HepG2 (cell line): ENCODE measurements around the gene EHBP1. TPM values are rescaled to one million over a fixed set of nuclear protein-coding genes. Genes with fewer than 3 reads are reported as not detected.

Source experiments
- ATAC-seq: fragments of 200-7000 bp; cut with Tn5 transposase; 3 replicates; pipeline ENCODE4 v1.9.1; 2020; ENCODE audit warnings: mild to moderate bottlenecking, moderate library complexity
- BruUV-seq: library from RNA; stranded (reverse); fragments of 400-500 nt; replicated peaks from 2 replicates; lab custom pipeline; 2021; lab: Mats Ljungman, UMichigan
- CTCF ChIA-PET: fragments of 300-600 bp; formaldehyde crosslinking; extraction: SDS; loops from one replicate; lab custom pipeline; 2021; ENCODE audit warnings: low total read pairs, inconsistent platforms, low intra/inter-chr PET ratio; lab: Yijun Ruan, JAX
- POLR2A ChIA-PET: fragments of 350-600 bp; sonication (Branson Sonifier 250); formaldehyde crosslinking; loops from one replicate; lab custom pipeline; 2020; ENCODE audit warnings: antibody characterized with exemption, inconsistent platforms; lab: Yijun Ruan, JAX
- DNase-seq: peaks from one replicate; pipeline ENCODE4 v3.0.0-alpha.2; 2015; ENCODE audit warnings: low spot score
- FAIRE-seq: peaks from 3 replicates; lab custom pipeline; 2011; peaks lifted over from hg19 to GRCh38; lab: Jason Lieb, UNC
- H2AFZ ChIP-seq: one replicate; pipeline ENCODE4 v1.6.1; 2011; ENCODE audit warnings: low read length, inconsistent platforms
- H3K27ac ChIP-seq: fragments of 300-600 bp; 3 replicates; pipeline ENCODE4 v1.8.0; 2011; ENCODE audit warnings: mixed run types, mild to moderate bottlenecking, mixed read lengths, low read length, inconsistent platforms; ENCODE audit not compliant: insufficient read depth; ENCODE audit errors: extremely low read length
- H3K27me3 ChIP-seq, 2 experiments: fragments of 200-600 bp in 1 of 2; 2 replicates in 1 of 2; 3 replicates in 1 of 2; pipeline versions ENCODE4 v1.6.0 to v1.8.0; 2011; ENCODE audit warnings: low read length in 2 of 2, mild to moderate bottlenecking in 2 of 2, moderate library complexity in 2 of 2, inconsistent platforms in 1 of 2; ENCODE audit not compliant: insufficient read depth in 2 of 2, control insufficient read depth in 1 of 2
- H3K36me3 ChIP-seq, 2 experiments: fragments of 200-600 bp in 1 of 2; replicated peaks in 1 of 2; 2 replicates in 1 of 2; 3 replicates in 1 of 2; pipeline versions ENCODE4 v1.5.1 to v1.8.0; 2011; ENCODE audit warnings: low read length in 2 of 2, inconsistent platforms in 1 of 2; ENCODE audit not compliant: insufficient read depth in 2 of 2, control insufficient read depth in 1 of 2
- H3K4me1 ChIP-seq: 2 replicates; pipeline ENCODE4 v1.5.1; 2012; ENCODE audit warnings: low read length, inconsistent platforms; ENCODE audit not compliant: insufficient read depth
- H3K4me2 ChIP-seq: 2 replicates; pipeline ENCODE4 v1.6.0; 2011; ENCODE audit warnings: low read depth, low read length, inconsistent platforms
- H3K4me3 ChIP-seq, 3 experiments: fragments of 200-600 bp in 1 of 3; sonication (generic), shearing (Covaris generic) in 1 of 3; replicated peaks in 1 of 3; 2 replicates each; pipeline ENCODE4 v1.5.1; 2011 to 2016; ENCODE audit warnings: low read length in 3 of 3, inconsistent platforms in 2 of 3, low read depth in 2 of 3, mild to moderate bottlenecking in 2 of 3, control low read depth in 1 of 3, mixed read lengths in 1 of 3; ENCODE audit not compliant: insufficient read depth in 1 of 3
- H3K79me2 ChIP-seq: one replicate; pipeline ENCODE4 v1.6.1; 2011; ENCODE audit warnings: low read length, inconsistent platforms; ENCODE audit not compliant: insufficient read depth
- H3K9ac ChIP-seq: 2 replicates; pipeline ENCODE4 v1.6.0; 2011; ENCODE audit warnings: mild to moderate bottlenecking, low read depth, low read length, inconsistent platforms; ENCODE audit not compliant: insufficient read depth
- H3K9me3 ChIP-seq: 2 replicates; pipeline ENCODE4 v1.5.1; 2012; ENCODE audit warnings: mild to moderate bottlenecking, low read length
- H4K20me1 ChIP-seq: 2 replicates; pipeline ENCODE4 v1.6.0; 2011; ENCODE audit warnings: inconsistent platforms, mild to moderate bottlenecking, low read length, moderate library complexity; ENCODE audit not compliant: insufficient read depth
- AGO2 ChIP-seq: fragments of 200-400 bp; formaldehyde crosslinking; optimal IDR thresholded peaks from 2 replicates; pipeline ENCODE3; 2017; ENCODE audit warnings: mild to moderate bottlenecking, low read depth, low read length, moderate library complexity
- BRD4 ChIP-seq: sonication (generic); formaldehyde crosslinking; IDR thresholded peaks from 2 replicates; pipeline ENCODE4 v1.4.0; 2020; ENCODE audit warnings: missing genetic modification reagents
- CEBPB ChIP-seq: IDR thresholded peaks from 2 replicates; pipeline ENCODE4 v1.6.1; 2011; ENCODE audit warnings: low read depth, low read length, improper control_type of control experiment, borderline replicate concordance
- CEBPG ChIP-seq: IDR thresholded peaks from 2 replicates; pipeline ENCODE4 v1.6.1; 2016
- CREB1 ChIP-seq, 2 experiments: fragments of 450-650 bp in 1 of 2; IDR thresholded peaks; 2 replicates each; pipeline ENCODE4 v1.6.1; 2016 to 2017; ENCODE audit warnings: control low read depth in 1 of 2, mild to moderate bottlenecking in 1 of 2, missing compliant biosample characterization in 1 of 2, missing genetic modification characterization in 1 of 2
- POLR2AphosphoS5 ChIP-seq: IDR thresholded peaks from 2 replicates; pipeline ENCODE4 v1.6.1; 2012; ENCODE audit warnings: low read depth, low read length
- POLR2G ChIP-seq: fragments of 200-400 bp; formaldehyde crosslinking; IDR thresholded peaks from 2 replicates; pipeline ENCODE4 v1.6.1; 2018; ENCODE audit warnings: mild to moderate bottlenecking, low read depth, low read length, moderate library complexity
- RBM22 ChIP-seq: fragments of 200-400 bp; formaldehyde crosslinking; optimal IDR thresholded peaks from 2 replicates; pipeline ENCODE3; 2017; ENCODE audit warnings: mild to moderate bottlenecking, low read length, moderate library complexity
- SMAD1 ChIP-seq: sonication (generic); formaldehyde crosslinking; IDR thresholded peaks from 2 replicates; pipeline ENCODE4 v1.4.0; 2020; ENCODE audit warnings: missing genetic modification reagents, low read depth, mild to moderate bottlenecking, borderline replicate concordance
- ZNF547 ChIP-seq: sonication (generic); formaldehyde crosslinking; IDR thresholded peaks from 2 replicates; pipeline ENCODE4 v1.5.1; 2020; ENCODE audit warnings: mild to moderate bottlenecking, missing genetic modification reagents
- WGBS: methylation state at CpG from one replicate; pipeline ENCODE4 v1.1.6; 2017; ENCODE audit warnings: low lambda C conversion rate; 5-methylcytosine and 5-hydroxymethylcytosine counted together
- in situ Hi-C: cut with HindIII; loops from 2 replicates; pipeline ENCODE4 v1.10.0; 2017; ENCODE audit warnings: low pct_unique_long_range_greater_than_20kb; ENCODE audit not compliant: extremely low pct_ligation_motif_present
- intact Hi-C: fragments of 100-400 bp; cut with micrococcal nuclease; formaldehyde crosslinking; loops from one replicate; pipeline ENCODE4 v1.10.0; 2022; ENCODE audit not compliant: unreplicated experiment
- polyA plus RNA-seq, 8 experiments: library from polyadenylated mRNA; depleted of rRNA in 3 of 8; stranded (reverse) in 7 of 8; unstranded in 1 of 8; fragments of >200 nt; fragmentation: Illumina TruSeq in 4 of 8; extraction: Trizol in 4 of 8; gene quantifications; 2 replicates each; pipeline versions ENCODE4 v1.2.1 to v1.2.3, GENCODE V29; 2011 to 2016; ENCODE audit warnings: low read depth in 4 of 8, missing spikeins in 1 of 8, mixed read lengths in 1 of 8; ENCODE audit not compliant: insufficient read depth in 1 of 8
- total RNA-seq, 5 experiments: library from RNA; depleted of rRNA; stranded (reverse); fragments of >200 nt; fragmentation: Illumina TruSeq; extraction: Trizol; gene quantifications; 2 replicates each; pipeline ENCODE4 v1.2.3, GENCODE V29; 2016; ENCODE audit warnings: low read depth in 1 of 5
- TF ChIP-seq, protein P1 (sequence below): sonication (generic); formaldehyde crosslinking; IDR thresholded peaks from 2 replicates; pipeline ENCODE4 v1.4.0; 2020; ENCODE audit warnings: missing genetic modification reagents, borderline replicate concordance

Gene EHBP1
- total and polyA plus RNA-seq, 2 of the 13 experiments (the other 11 are each of a cell fraction or from before 2014, with no cell fraction given) = 93.5 to 146 TPM

DNA sequence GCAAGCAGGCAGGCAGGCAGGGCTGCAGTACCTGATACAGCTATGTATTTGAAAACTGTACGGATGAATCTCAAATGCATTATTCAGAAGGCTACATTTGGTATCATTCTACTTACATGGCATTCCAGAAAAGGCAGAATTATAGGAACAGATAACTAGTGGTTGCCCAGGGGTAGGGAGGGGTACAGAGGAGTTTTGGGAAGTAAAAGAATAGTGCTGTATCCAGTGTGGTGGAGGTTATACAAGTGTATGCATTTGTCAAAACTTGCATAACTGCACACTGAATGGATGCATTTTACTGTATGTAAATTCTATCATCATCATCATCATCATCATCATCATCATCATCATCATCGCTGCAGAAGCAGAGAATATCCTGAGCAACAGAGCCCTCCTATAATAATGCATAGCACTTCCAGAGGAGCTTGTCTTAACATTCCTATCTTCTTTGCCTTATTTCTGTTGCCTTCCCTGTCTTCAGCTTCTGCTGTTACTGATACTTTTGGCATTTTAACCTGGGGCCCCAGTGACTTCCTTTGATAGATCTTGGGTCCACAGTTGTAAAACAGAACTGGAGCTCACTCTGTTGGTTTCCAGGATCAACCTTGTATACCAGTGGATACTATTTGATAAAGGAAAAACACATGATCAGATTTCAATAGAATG, 189.6 kb downstream of the EHBP1 start:
- H3K4me2 ChIP-seq = no peak overlapping the region
- peak; percentile 36; the same call in 2 of the 3 replicates for ATAC-seq
- WGBS = 97% methylated on average over 2 of the region's 2 CpGs
- H3K9ac ChIP-seq = no peak overlapping the region
- no peaks in the 10 kb centered on the region for H3K27me3 ChIP-seq
- no peak overlapping the region for H3K4me3 ChIP-seq
- CTCF ChIA-PET = no interaction called here
- in situ Hi-C loops (no loop called here), intact Hi-C loops (no loop called here)
- TF ChIP-seq CREB1 (IDR thresholded peaks at IDR 0.05) = peak; percentile 86
- TF ChIP-seq CREB1 (CRISPR knock-in tag; IDR thresholded peaks at IDR 0.05) = no peak
- TF ChIP-seq POLR2AphosphoS5 = 0 out of 2 replicates have a peak, but pooled peaks have one; percentile 5
- TF ChIP-seq ZNF547 (CRISPR knock-in tag) = no peak
- no peak for TF ChIP-seq SMAD1 (CRISPR knock-in tag)
- TF ChIP-seq POLR2G = 0 out of 2 replicates have a peak, but pooled peaks have one; percentile 4
- peak; percentile 35 for TF ChIP-seq AGO2
- no peak for TF ChIP-seq BRD4 (CRISPR knock-in tag)
- peak; percentile 78 for TF ChIP-seq RBM22
- peaks cover 30% of the 10 kb centered on the region for H4K20me1 ChIP-seq
- peaks cover 5% of the 10 kb centered on the region for H3K79me2 ChIP-seq
- POLR2A ChIA-PET = no interaction called here
- H3K27ac ChIP-seq = no peak overlapping the region
- no peaks in the 10 kb centered on the region for H3K9me3 ChIP-seq
- no peak for DNase-seq
- H3K4me1 ChIP-seq = no peaks in the 10 kb centered on the region
- no TSS peak for BruUV-seq
- no peak for FAIRE-seq
- no peak overlapping the region for H2AFZ ChIP-seq
- peaks cover 12 to 66% of the 10 kb centered on the region in 2 experiments for H3K36me3 ChIP-seq

DNA sequence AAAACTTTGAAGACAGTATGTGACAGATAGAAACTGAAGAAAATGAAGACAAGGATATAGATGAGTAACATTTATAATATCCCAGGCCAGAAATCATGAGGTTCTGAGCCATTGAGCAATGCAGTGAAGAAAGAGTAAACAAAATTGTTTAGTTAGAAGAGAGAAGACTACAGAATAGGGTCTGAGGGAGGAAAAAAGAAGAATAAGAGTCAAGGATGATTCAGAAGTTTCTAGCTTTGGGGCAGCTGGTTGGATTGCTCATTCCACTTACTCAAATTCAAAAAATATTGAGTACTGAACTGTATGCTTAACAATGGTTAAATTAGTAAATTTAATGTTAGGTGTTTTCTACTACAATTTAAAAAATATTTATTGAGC, 190.1 kb downstream of the EHBP1 start:
- Histone ChIP-seq H3K4me3 (no peak overlapping the region), H3K4me1 (no peaks in the 10 kb centered on the region), H3K9me3 (no peaks in the 10 kb centered on the region), H3K27me3 (no peaks in the 10 kb centered on the region), H3K27ac (no peak overlapping the region), H3K9ac (no peak overlapping the region), H3K36me3 (peaks cover 14 to 66% of the 10 kb centered on the region in 2 experiments), H2AFZ (no peak overlapping the region), H3K4me2 (no peak overlapping the region), H4K20me1 (peaks cover 28% of the 10 kb centered on the region), H3K79me2 (peaks cover 5% of the 10 kb centered on the region)
- no TSS peak for BruUV-seq
- no peak for ATAC-seq
- peak; percentile 8 for FAIRE-seq
- intact Hi-C loops (no loop called here), in situ Hi-C loops (no loop called here)
- TF ChIP-seq CEBPG (CRISPR knock-in tag) (peak; percentile 15; the same call in 1 of the 2 replicates), CEBPB (peak; percentile 20; the same call in 1 of the 2 replicates)
- TF ChIP-seq, protein P1, sequence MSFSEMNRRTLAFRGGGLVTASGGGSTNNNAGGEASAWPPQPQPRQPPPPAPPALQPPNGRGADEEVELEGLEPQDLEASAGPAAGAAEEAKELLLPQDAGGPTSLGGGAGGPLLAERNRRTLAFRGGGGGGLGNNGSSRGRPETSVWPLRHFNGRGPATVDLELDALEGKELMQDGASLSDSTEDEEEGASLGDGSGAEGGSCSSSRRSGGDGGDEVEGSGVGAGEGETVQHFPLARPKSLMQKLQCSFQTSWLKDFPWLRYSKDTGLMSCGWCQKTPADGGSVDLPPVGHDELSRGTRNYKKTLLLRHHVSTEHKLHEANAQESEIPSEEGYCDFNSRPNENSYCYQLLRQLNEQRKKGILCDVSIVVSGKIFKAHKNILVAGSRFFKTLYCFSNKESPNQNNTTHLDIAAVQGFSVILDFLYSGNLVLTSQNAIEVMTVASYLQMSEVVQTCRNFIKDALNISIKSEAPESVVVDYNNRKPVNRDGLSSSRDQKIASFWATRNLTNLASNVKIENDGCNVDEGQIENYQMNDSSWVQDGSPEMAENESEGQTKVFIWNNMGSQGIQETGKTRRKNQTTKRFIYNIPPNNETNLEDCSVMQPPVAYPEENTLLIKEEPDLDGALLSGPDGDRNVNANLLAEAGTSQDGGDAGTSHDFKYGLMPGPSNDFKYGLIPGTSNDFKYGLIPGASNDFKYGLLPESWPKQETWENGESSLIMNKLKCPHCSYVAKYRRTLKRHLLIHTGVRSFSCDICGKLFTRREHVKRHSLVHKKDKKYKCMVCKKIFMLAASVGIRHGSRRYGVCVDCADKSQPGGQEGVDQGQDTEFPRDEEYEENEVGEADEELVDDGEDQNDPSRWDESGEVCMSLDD (CRISPR knock-in tag) = no peak
- POLR2A ChIA-PET = no interaction called here
- CTCF ChIA-PET = no interaction called here
- no peak for DNase-seq
